Heart right ventricle (tissue), 16 donors: ENCODE results near the gene TMEM259. TPM values are rescaled to one million over a fixed set of nuclear protein-coding genes. Genes with fewer than 3 reads are reported as not detected.

Experiments used
- ATAC-seq, 8 donors: fragments of 200-7000 bp; cut with Tn5 transposase; one replicate each; pipeline ENCODE4 v1.9.1; 2020; ENCODE audit warnings: mild to moderate bottlenecking in 8 of 8, moderate library complexity in 8 of 8, moderate number of reproducible peaks in 1 of 8
- DNase-seq, 2 donors: peaks; one replicate each; pipeline ENCODE4 v3.0.0-alpha.2; 2020
- H3K27ac ChIP-seq, 10 donors: fragments of 200-600 bp; sonication (generic) in 2 of 10; one replicate each; pipeline versions ENCODE4 v1.5.0 to v1.8.0; 2020 to 2022; ENCODE audit warnings: mild to moderate bottlenecking in 3 of 10
- H3K27me3 ChIP-seq, 7 donors: fragments of 200-600 bp; one replicate each; pipeline ENCODE4 v1.8.0; 2021 to 2022; ENCODE audit warnings: mild to moderate bottlenecking in 2 of 7
- H3K36me3 ChIP-seq, 9 donors: fragments of 200-600 bp; sonication (generic) in 1 of 9; one replicate each; pipeline versions ENCODE4 v1.5.0 to v1.8.0; 2020 to 2022; ENCODE audit warnings: mild to moderate bottlenecking in 2 of 9
- H3K4me1 ChIP-seq, 9 donors: fragments of 200-600 bp; sonication (generic) in 1 of 9; one replicate each; pipeline versions ENCODE4 v1.5.0 to v1.8.0; 2020 to 2022; ENCODE audit warnings: mild to moderate bottlenecking in 4 of 9
- H3K4me3 ChIP-seq, 10 donors: fragments of 200-600 bp; sonication (generic) in 2 of 10; one replicate each; pipeline versions ENCODE4 v1.5.0 to v1.8.0; 2020 to 2022; ENCODE audit warnings: mild to moderate bottlenecking in 7 of 10, moderate library complexity in 2 of 10
- H3K9me3 ChIP-seq, 11 donors: fragments of 200-600 bp in 10 of 11; sonication (generic) in 2 of 11; one replicate each; pipeline versions ENCODE4 v1.5.0 to v1.8.0; 2013 to 2022; ENCODE audit warnings: mild to moderate bottlenecking in 2 of 11, control low read depth in 1 of 11, moderate library complexity in 1 of 11
- WGBS, 2 donors: extraction: QIAGEN DNeasy Blood & Tissue Kit; methylation state at CpG; one replicate each; pipeline ENCODE4 v1.1.7; 2013; ENCODE audit warnings: inconsistent platforms in 1 of 2; 5-methylcytosine and 5-hydroxymethylcytosine counted together
- intact Hi-C, 10 donors: fragments of 100-400 bp; cut with DNase I; formaldehyde crosslinking; loops; one replicate each; pipeline versions ENCODE4 v1.11.1 to v1.14.2; 2022
- polyA plus RNA-seq, 2 donors: library from polyadenylated mRNA; stranded (reverse); fragments of 200-250 nt; gene quantifications; one replicate each; pipeline ENCODE4 v1.2.3, GENCODE V29; 2013
- total RNA-seq, 10 donors: library from RNA; stranded (reverse); fragmentation: NEBNext Ultra II Directional in 3 of 10; extraction: Animal tissue kit (Norgen Biotek cat#: 25700) in 3 of 10; gene quantifications; one replicate each; pipeline versions ENCODE4 v1.2.1 to v1.2.4, GENCODE V29; 2021 to 2023
- TF ChIP-seq, protein P1 (sequence below), 9 donors: fragments of 200-600 bp; sonication (generic) in 2 of 9; IDR thresholded peaks; one replicate each; pipeline versions ENCODE4 v1.5.0 to v1.8.0; 2021 to 2022; ENCODE audit warnings: antibody characterized with exemption in 9 of 9, mild to moderate bottlenecking in 5 of 9, moderate library complexity in 1 of 9
- donor health status: Arrhythmogenic right ventricular cardiomyopathy.
- donor health status: ischemic (EF 13 %, LVEDD 7.1; RV severe dilation, severe dysfunction).
- donor health status: healthy with polysubstance abuse.
- donor health status: DM: no; HTN: yes; CAD: no.
- donor health status: DM: no; HTN: no; CAD: no.
- donor health status: ischemic (EF 25% LVEDD 6.9; RV normal size, moderate dysfunction).
- donor health status: ischemic (EF 25% LVEDD 5.7; RV mildly dilated, moderate dysfunction).
- donor health status: healthy.
- donor health status: DM: yes; HTN: yes; CAD: no.
- donor health status: Ischemic cardiomyopathy.
- donor health status: ischemic (EF 35%, LVEDD 5.7; RV mildly dilated, moderate dysfunction).
- donor health status: nonischemic (EF 11% LVEDD 7.7; RV severe dilation, severe dysfunction).
- donor health status: DM: yes; HTN: yes; CAD: no.
- donor health status: PGD.
- donor health status: ischemic (EF 29% LVEDD 5.4; RV normal size, mild dysfunction).
- donor health status: nonischemic (EF 23%, LVEDD 6.1; RV moderate dilation, normal function).

The TMEM259 gene
- total and polyA plus RNA-seq, 12 donors = 94.3 to 289 (median 114) TPM

DNA sequence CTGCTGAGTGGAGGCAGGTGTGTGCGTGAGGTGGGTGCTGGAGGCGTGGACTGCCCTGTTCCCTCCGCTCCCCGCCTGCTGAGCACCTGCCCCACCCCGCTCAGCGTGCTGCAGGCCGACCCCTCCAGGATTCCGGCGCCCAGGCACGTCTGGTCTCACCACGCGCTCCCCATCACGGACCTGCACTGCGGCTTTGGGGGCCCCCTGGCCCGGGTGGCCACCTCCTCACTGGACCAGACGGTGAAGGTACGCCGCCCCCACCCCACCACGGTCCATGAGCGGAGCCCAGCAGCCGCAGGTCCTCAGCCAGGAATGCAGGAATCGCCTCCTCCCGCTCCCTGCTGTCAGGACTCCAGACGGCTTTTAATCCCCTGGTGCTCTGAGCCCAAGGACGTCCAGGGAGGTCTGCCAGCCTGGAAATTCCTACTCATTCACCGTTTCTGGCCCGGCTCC lies 30.8 kb downstream of the TMEM259 start:
- Histone ChIP-seq H3K36me3 (peaks cover 0 to 78% (median 28%) of the 10 kb centered on the region in 9 donors), H3K27ac (no peak overlapping the region), H3K4me1 (peaks cover 0 to 4% (median 2%) of the 10 kb centered on the region in 9 donors), H3K27me3 (peaks cover 0 to 3% (median 1%) of the 10 kb centered on the region in 7 donors), H3K9me3 (no peaks in the 10 kb centered on the region), H3K4me3 (no peak overlapping the region)
- intact Hi-C loops = no loop called here
- 72 to 80% methylated on average over 27 of the region's 27 CpGs for WGBS, 2 donors
- TF ChIP-seq, protein P1, sequence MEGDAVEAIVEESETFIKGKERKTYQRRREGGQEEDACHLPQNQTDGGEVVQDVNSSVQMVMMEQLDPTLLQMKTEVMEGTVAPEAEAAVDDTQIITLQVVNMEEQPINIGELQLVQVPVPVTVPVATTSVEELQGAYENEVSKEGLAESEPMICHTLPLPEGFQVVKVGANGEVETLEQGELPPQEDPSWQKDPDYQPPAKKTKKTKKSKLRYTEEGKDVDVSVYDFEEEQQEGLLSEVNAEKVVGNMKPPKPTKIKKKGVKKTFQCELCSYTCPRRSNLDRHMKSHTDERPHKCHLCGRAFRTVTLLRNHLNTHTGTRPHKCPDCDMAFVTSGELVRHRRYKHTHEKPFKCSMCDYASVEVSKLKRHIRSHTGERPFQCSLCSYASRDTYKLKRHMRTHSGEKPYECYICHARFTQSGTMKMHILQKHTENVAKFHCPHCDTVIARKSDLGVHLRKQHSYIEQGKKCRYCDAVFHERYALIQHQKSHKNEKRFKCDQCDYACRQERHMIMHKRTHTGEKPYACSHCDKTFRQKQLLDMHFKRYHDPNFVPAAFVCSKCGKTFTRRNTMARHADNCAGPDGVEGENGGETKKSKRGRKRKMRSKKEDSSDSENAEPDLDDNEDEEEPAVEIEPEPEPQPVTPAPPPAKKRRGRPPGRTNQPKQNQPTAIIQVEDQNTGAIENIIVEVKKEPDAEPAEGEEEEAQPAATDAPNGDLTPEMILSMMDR (IDR thresholded peaks at IDR 0.05) = no peak
- ATAC-seq (no peak), DNase-seq (peak in 1 of 2 donors; percentile 7)

DNA sequence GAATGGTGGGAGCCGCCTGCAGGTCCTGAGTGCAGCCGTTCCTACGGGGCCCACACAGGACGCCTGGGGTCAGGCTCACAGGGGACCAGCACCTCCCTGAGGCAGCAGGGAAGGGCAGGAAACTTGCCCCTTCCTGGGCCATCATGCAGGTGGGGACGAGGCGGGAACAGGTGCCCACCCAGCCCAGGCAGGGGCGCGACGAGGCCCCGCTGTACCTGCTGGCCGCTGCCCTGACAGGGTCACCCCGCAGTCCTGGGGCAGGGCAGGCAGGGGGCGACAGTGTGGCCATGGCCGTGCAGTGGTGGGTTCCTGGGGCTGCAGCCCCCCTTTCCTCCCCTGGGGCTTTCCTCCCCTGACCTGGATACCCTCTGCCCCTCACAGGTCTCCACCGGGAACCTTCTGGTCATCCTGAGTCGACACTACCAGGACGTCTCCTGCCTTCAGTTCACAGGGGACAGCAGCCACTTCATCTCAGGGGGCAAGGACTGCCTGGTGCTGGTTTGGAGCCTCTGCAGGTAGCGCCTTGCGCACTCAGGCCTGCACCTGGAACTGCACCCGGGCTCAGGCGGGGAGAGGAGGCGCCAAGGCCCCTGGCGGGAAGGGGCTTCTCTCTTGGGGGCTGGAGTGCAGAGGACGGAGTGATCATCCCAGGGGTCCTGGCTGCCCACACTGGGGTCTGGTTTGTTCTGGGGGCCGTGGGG lies 31.4 kb downstream of the TMEM259 start:
- Histone ChIP-seq H3K4me1 (peaks cover 0 to 10% (median 7%) of the 10 kb centered on the region in 9 donors), H3K27ac (no peak overlapping the region), H3K4me3 (no peak overlapping the region), H3K9me3 (no peaks in the 10 kb centered on the region), H3K27me3 (no peaks in the 10 kb centered on the region), H3K36me3 (peaks cover 0 to 76% (median 26%) of the 10 kb centered on the region in 9 donors)
- ATAC-seq (no peak), DNase-seq (no peak)
- 88 to 93% methylated on average over 25 of the region's 25 CpGs for WGBS, 2 donors
- TF ChIP-seq, protein P1 (IDR thresholded peaks at IDR 0.05) = peak in 6 of 9 donors; percentile 6 to 30 (median 11)
- intact Hi-C loops = loop anchor here in 2 of 10 donors (10.0 kb wide), 2 partner anchors 125 to 135 kb away; partner anchors contain the start of genes CFD (in 1 of the 2) and ELANE (in 1 of the 2)

DNA sequence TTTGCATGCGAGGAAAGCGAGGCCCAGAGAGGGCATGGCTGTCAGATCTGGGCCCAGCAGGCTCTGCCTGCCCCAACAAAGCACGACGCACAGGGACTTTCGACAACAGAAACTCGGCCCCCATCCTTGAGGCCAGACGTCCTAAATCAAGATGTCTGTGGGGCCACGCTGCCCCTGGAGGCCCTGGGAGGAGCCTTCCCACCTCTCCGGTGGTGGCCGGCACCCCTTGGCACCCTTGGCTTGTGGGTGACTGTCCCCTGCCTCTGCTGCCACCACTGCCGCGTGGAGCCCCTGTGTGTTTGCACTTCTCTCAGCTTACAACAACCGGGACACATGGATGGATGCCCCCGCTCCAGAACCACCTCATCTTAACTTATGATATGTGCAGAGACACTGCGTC lies 32.4 kb downstream of the TMEM259 start:
- TF ChIP-seq, protein P1 (IDR thresholded peaks at IDR 0.05) = no peak
- Histone ChIP-seq H3K9me3 (no peaks in the 10 kb centered on the region), H3K27me3 (no peaks in the 10 kb centered on the region), H3K27ac (no peak overlapping the region), H3K4me1 (peaks cover 0 to 15% (median 11%) of the 10 kb centered on the region in 9 donors), H3K36me3 (peaks cover 0 to 65% (median 20%) of the 10 kb centered on the region in 9 donors), H3K4me3 (no peak overlapping the region)
- intact Hi-C loops = loop anchor here in 2 of 10 donors (10.0 kb wide), 2 partner anchors 124 to 134 kb away; partner anchors contain the start of genes CFD (in 1 of the 2) and ELANE (in 1 of the 2)
- DNase-seq (no peak), ATAC-seq (no peak)
- 88 to 89% methylated on average over 15 of the region's 15 CpGs for WGBS, 2 donors

DNA sequence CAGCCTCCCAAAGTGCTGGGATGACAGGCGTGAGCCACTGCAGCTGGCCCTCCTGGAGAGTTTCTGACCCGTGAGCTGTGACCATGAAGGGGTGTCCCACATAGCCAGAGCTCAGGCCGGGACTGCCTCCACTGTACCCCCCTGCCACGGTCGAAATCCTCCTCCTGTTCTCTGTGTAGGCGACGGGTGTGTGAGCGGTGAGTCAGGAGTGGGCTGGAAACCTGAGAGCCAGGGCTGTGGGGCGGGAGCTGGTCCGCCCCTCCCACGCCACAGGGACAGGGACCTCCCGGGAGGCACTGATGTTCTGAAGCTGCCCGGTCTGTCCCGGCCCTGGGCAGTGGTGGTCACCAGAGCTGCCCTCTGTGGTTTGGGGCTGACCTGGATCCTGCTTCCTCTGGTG lies 32.8 kb downstream of the TMEM259 start:
- Histone ChIP-seq H3K36me3 (peaks cover 0 to 61% (median 20%) of the 10 kb centered on the region in 9 donors), H3K27ac (no peak overlapping the region), H3K27me3 (no peaks in the 10 kb centered on the region), H3K4me1 (peaks cover under 1 to 19% (median 15%) of the 10 kb centered on the region in 9 donors), H3K4me3 (no peak overlapping the region), H3K9me3 (no peaks in the 10 kb centered on the region)
- DNase-seq (no peak), ATAC-seq (no peak)
- intact Hi-C loops = loop anchor here in 2 of 10 donors (10.0 kb wide), 2 partner anchors 123 to 133 kb away; partner anchors contain the start of genes CFD (in 1 of the 2) and ELANE (in 1 of the 2)
- TF ChIP-seq, protein P1 (IDR thresholded peaks at IDR 0.05) = no peak
- 79 to 88% methylated on average over 14 of the region's 14 CpGs for WGBS, 2 donors
